ENCODE measurements around the gene NPFF. TPM values are rescaled to one million over a fixed set of nuclear protein-coding genes. Genes with fewer than 3 reads are reported as not detected.
A peak's percentile ranks its signal among the peaks of the same experiment; 100 is the strongest.

NPFF gene
- total RNA-seq, 3 donors from 2014 or later, result 0.98 TPM; not detected in 2

DNA sequence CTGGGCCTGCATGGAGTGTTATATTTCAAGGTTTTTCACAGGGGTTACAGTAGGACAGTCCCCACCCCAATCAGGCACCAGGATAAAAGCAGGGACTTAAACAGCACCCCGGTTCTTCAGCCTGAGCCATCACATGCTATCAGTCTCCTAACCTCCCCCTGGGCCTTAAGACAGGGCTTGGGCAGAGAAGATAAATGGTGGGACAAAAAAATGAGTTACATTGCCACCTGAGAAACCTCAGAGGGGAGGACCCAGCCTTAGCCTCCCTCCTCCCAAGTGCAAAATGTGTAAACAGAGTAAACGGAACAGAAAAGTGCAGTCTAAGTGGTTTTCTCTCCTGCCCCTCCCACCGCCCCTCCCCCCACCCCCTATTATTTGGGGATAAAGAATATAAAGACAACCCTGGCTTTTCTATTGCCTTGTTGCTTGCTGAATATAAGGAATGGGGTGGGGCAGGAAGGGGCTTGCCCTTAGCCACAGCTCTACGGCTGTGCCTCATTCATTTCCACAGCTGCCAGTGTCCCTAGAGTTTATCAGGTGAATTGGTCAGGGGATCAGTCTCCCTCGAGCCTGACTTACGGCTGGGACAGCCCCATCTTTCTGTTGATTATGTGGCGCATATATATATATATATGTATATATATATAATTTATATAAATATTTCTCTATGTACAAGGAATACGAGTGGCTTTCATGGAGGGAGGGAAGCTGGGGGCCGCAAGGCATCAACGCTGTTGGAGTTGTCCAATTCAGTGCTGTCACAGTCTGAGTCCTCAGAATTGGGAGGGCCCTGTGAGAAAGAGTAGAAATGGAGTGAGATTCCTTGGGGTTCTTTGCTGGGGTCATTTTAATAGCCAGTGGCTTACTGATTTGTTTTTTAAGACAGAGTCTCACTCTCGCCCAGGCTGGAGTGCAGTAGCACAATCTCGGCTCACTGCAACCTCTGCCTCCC lies 26.5 kb downstream of the NPFF start:
- DNase-seq (ENCODE audit: low spot score in 2 of 2), result no peak
- TF ChIP-seq, protein P1, sequence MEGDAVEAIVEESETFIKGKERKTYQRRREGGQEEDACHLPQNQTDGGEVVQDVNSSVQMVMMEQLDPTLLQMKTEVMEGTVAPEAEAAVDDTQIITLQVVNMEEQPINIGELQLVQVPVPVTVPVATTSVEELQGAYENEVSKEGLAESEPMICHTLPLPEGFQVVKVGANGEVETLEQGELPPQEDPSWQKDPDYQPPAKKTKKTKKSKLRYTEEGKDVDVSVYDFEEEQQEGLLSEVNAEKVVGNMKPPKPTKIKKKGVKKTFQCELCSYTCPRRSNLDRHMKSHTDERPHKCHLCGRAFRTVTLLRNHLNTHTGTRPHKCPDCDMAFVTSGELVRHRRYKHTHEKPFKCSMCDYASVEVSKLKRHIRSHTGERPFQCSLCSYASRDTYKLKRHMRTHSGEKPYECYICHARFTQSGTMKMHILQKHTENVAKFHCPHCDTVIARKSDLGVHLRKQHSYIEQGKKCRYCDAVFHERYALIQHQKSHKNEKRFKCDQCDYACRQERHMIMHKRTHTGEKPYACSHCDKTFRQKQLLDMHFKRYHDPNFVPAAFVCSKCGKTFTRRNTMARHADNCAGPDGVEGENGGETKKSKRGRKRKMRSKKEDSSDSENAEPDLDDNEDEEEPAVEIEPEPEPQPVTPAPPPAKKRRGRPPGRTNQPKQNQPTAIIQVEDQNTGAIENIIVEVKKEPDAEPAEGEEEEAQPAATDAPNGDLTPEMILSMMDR (IDR thresholded peaks at IDR 0.05), result no peak
- TF ChIP-seq POLR2AphosphoS5 (IDR thresholded peaks at IDR 0.05), result no peak
- no peak for TF ChIP-seq POLR2A (IDR thresholded peaks at IDR 0.05)
- intact Hi-C loops (cut with DNase I; ENCODE audit: low total_unique reads), result no loop called here
- Histone ChIP-seq H3K36me3 (peaks cover 3% of the 10 kb centered on the region), H3K4me1 (no peaks in the 10 kb centered on the region), H3K4me3 (no peak overlapping the region), H3K27me3 (no peaks in the 10 kb centered on the region), H3K27ac (peak overlapping the region in 1 of 2 donors; percentile 45), H3K9me3 (no peaks in the 10 kb centered on the region)

DNA sequence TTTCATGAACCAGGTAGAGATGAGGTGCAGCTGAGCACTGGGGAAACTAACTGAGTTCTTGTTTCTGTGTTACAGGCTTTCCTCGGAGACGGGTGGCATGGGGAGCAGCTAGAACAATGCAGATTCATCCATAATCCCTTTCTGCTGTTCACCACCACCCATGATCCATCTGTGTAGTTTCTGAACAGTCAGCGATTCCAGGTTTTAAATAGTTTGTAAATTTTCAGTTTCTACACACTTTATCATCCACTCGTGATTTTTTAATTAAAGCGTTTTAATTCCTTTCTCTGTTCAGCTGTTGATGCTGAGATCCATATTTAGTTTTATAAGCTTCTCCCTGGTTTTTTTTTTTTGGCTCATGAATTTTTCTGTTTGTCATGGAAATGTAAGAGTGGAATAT lies 28.0 kb downstream of the NPFF start:
- no peaks in the 10 kb centered on the region for H3K4me1 ChIP-seq
- H3K4me3 ChIP-seq, result no peak overlapping the region
- DNase-seq (ENCODE audit: low spot score in 2 of 2), result no peak
- H3K27me3 ChIP-seq, result no peaks in the 10 kb centered on the region
- H3K36me3 ChIP-seq, result peaks cover 7% of the 10 kb centered on the region
- H3K27ac ChIP-seq, result peak overlapping the region in 1 of 2 donors; percentile 53
- TF ChIP-seq POLR2A (IDR thresholded peaks at IDR 0.05), result no peak
- TF ChIP-seq, protein P1 (IDR thresholded peaks at IDR 0.05), result no peak
- no peak for TF ChIP-seq POLR2AphosphoS5 (IDR thresholded peaks at IDR 0.05)
- intact Hi-C loops (cut with DNase I; ENCODE audit: low total_unique reads), result no loop called here
- no peaks in the 10 kb centered on the region for H3K9me3 ChIP-seq

DNA sequence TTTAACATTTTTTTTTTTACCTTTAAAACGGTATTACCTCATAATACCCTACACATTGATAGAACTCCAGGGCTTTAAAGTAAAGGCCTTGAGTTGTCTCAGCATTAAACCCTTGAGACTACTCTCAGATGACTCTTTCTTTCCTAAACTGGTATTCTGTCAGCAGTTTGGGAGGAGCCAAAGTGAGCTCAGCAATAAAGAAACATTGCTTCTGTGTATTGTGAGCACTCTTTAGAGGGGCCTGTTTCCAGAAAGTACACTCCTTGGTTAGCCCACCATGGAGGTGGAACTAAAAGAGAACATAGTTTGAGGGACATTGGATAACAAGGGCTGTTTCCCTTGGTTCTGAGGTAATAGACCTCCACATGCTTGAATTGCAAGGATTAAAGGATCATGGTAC lies 28.4 kb downstream of the NPFF start:
- no peak for DNase-seq (ENCODE audit: low spot score in 2 of 2)
- no peaks in the 10 kb centered on the region for H3K27me3 ChIP-seq
- no peak for TF ChIP-seq POLR2A (IDR thresholded peaks at IDR 0.05)
- TF ChIP-seq POLR2AphosphoS5 (IDR thresholded peaks at IDR 0.05), result no peak
- TF ChIP-seq, protein P1 (IDR thresholded peaks at IDR 0.05), result no peak
- H3K9me3 ChIP-seq, result no peaks in the 10 kb centered on the region
- H3K27ac ChIP-seq, result peak overlapping the region in 1 of 2 donors; percentile 53
- intact Hi-C loops (cut with DNase I; ENCODE audit: low total_unique reads), result no loop called here
- H3K4me1 ChIP-seq, result no peaks in the 10 kb centered on the region
- H3K4me3 ChIP-seq, result no peak overlapping the region
- H3K36me3 ChIP-seq, result peaks cover 7% of the 10 kb centered on the region

DNA sequence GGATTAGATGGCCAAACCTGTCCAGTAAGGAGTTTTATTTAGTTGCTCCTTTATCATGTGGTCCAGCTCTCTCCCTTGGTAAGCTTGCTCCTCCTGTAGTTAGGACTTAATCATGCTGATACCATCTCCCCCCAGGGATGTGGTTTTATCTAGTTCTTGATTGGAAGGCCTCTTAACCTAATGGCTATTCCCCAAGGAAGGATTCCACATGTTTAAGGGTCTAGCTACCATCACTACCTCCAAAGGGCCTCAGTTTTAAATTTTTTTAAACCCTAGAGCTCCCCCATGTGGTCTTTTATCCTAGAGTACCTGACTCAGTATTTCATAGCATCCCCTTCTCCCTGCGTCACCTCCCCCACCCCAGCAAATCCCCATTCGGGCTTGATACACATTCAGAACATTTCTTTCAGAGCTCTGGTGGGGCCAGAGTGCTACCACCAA lies 30.5 kb downstream of the NPFF start:
- Histone ChIP-seq H3K36me3 (peaks cover 7% of the 10 kb centered on the region), H3K27me3 (no peaks in the 10 kb centered on the region), H3K27ac (peak overlapping the region; percentile 0 to 50), H3K4me1 (peaks cover 0 to 5% of the 10 kb centered on the region in 2 donors), H3K9me3 (no peaks in the 10 kb centered on the region), H3K4me3 (no peak overlapping the region)
- TF ChIP-seq POLR2AphosphoS5 (IDR thresholded peaks at IDR 0.05), result no peak
- intact Hi-C loops (cut with DNase I; ENCODE audit: low total_unique reads), result no loop called here
- no peak for DNase-seq (ENCODE audit: low spot score in 2 of 2)

DNA sequence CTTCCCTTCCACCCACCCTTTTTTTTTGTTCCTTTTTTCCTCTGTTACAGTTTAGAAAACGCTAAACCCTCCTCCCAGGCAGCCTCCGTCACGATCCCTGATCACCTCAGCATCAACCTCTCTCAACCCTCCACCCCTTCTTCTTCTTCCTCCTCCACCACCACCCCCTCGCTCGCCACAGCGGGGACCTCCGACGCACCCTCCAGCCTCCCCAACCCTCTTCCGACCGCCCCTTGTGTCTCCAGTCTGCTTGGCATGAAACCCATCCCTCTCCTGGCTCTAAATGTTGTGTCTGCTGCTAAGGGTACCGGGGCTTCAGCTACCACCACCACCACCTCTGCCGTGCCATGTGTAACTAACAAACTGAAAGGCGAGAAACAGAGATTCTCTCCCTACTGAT lies 32.5 kb downstream of the NPFF start:
- peaks cover 7% of the 10 kb centered on the region for H3K36me3 ChIP-seq
- no peak for TF ChIP-seq POLR2AphosphoS5 (IDR thresholded peaks at IDR 0.05)
- TF ChIP-seq, protein P1 (IDR thresholded peaks at IDR 0.05), result no peak
- intact Hi-C loops (cut with DNase I; ENCODE audit: low total_unique reads), result no loop called here
- H3K27me3 ChIP-seq, result no peaks in the 10 kb centered on the region
- H3K4me3 ChIP-seq, result peak overlapping the region in 1 of 3 donors; percentile 29
- peak overlapping the region; percentile 50 to 73 for H3K27ac ChIP-seq
- peaks cover 0 to 5% of the 10 kb centered on the region in 2 donors for H3K4me1 ChIP-seq
- no peaks in the 10 kb centered on the region for H3K9me3 ChIP-seq
- no peak for DNase-seq (ENCODE audit: low spot score in 2 of 2)
